Measurements from ENCODE around the gene KCNMA1.

Gene KCNMA1

DNA sequence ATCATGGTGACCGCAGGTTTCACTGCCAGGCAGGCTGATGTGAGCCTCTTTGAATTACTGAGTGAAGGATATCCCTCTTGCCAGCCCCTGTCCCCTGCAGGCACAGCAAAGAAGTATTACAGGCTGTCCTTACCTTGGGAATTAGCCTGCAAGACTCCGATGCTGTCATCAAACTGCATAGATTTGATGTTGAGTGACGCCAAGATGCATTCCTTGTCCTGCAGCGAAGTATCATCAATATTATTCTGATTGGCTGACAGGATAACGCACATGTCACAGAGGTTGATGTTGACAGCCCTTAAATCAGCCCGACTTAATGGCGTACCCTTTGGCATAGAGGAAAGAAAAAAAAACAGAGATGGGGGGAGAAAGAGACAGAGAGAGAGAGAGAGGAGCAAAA is 693.0 kb downstream of the KCNMA1 start:
- no peak for DNase-seq

DNA sequence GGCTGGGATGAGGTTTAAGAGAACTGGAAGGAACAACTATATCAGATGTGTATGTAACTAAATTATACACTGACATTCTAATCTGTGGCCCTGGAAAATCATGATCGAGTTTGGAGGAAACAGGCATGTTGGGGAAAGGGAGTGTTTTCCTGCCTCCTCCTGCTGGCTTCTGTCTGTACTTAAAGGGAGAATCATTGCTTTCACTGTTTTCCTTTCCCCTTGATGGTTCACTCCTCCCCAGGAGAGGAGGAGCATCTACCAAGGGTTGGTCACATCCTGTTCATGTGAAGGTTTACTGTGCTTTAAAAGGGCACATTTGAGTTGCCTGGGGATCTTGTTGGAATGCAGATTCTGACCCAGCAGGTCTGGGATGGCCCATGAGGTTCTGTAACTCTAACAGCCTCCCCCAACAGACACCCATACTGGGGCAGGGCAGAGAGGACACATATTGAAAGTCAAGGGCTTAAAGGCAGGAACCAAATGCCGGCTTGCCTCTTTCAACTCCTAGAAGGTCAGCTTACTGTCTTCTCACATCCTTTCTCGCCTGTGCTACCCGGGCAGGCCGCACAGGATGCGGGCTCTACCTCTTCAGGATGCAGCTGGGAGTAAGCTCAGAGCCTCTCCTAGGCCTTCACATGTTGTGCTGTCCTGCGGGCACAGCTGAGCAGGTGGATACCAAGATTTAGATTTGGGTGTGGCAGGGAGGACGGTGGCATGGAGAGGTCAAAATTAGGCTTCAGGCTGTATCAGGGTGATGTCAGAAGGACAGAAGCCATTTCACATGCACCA is 694.8 kb downstream of the KCNMA1 start:
- DNase-seq = peak; percentile 1

DNA sequence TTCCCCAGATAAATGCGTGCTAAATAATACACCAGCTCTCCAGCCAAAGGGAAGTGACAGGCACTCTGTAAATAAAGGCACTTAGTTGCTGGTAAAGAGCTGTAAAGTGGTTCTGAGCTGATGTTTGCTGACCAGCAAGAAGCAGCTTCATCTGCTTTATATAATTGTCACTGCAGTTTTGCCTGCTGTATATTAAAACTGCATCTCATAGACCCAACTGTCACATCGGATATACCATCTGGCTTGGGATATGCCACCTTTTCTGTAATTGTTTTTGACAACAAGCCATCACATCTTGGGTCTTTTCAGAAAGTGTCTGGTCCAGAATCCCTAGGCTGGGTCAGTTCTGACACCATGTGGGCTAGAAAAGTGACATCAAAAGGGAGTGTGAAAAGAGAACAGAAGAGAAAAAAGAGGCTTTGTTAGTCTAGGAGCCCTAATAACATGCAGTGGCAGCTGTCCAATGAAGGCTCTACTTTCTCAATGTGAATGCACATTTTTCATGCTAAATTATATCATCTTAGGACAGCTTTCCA is 697.6 kb downstream of the KCNMA1 start:
- DNase-seq = peak; percentile 29

DNA sequence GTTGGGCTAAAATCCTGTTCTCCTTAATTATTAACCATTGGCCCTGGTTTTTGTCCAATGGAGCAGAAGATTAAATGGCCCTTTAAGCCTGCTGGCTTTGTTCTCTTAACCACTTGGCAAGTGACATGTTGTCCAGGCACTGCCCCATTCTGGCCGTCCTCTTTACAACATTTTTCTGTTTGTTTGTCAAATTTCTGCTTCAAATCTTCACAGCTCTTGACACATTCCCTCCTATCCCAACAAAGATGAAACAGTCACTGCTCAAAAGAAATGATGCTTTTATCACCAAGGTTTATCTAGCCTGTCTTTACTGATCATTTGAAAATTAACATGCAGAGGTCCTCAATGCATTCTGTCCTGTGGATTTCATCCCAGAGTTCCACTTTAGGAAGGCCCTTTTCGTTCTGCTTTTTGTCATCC is 700.4 kb downstream of the KCNMA1 start:
- no peak for DNase-seq

DNA sequence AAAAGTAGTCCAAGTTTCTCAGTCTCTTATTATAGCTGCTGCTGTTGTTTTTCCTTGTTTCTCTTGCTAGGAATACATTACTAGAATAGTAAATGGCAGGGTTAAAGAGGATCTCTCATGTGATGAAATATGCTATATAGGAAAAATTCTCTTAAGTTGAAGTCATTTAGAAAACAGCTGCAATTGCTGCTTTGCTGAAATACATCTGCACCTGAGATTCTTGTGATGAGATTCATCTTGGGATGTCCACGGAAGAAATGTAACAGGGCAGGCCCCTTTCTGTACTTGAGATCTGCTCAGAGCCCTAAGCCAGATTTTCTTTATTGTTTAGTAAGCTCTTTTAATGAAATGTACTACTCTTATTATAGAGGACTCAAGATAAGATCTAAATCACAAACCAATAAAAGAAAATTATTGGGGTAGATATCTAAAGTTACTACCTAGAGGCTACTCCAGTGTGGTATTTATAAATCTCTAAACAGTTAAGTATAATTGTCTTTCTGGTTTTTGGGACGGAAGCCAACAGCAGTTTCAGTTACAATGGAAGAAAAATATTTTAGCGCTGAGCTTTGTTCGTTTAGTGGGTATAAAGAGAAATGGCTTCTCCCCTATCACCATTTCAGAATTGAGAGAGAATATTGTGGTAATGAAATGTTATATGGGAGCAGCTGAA is 701.5 kb downstream of the KCNMA1 start:
- DNase-seq = no peak

DNA sequence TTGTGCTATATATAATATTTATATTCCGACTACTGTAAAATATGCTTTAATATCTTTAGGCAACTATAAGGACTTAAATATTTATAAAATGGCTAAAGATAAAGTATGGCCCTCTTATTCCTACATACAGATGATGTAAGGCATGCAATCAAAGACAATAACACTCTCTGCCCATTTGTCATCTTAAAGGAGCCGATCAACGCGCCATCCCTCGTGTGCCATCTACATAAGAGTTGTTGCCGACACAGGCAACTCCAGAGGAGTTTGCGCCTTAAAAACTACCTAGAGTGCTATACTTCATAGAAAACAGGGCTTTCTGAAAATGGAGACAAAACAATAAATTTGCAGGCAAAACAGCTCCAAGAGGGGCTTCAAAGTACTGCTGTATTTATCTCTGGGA is 709.0 kb downstream of the KCNMA1 start:
- DNase-seq = no peak

DNA sequence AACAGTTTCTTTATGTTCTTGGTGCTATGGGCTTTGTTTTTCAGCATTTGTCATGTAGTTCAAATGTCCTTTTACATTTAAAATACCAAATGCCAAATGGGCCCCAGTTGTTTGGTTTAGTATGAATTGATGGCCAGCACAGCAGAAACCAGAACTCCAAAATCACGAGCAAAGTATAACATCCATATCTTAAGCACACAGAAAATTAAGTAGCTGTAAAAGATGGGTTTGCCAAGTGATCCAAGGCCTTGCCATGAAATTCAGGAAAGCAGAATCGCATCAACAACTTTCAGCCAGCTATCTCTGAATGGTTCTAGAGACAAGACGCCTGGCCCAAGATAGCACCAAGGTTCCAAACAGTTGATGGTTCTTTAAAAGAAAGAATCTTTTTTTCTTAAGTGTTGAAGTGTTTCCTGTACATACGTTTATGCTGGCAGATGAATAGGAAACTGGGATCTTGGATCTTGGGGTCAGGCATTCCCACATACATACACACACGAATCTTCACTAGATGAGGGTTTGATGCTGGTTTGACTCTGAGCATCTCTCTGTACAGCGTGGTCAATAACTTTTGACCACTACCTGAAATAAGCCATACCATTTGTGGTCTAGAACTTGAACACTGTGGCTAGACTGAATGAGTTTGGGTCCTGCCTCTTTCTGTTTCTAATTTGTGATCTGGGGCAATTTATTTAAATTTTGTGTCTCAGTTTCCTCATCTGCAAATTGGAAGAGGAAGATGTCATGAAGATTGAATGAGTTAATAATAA is 711.8 kb downstream of the KCNMA1 start:
- no peak for DNase-seq

DNA sequence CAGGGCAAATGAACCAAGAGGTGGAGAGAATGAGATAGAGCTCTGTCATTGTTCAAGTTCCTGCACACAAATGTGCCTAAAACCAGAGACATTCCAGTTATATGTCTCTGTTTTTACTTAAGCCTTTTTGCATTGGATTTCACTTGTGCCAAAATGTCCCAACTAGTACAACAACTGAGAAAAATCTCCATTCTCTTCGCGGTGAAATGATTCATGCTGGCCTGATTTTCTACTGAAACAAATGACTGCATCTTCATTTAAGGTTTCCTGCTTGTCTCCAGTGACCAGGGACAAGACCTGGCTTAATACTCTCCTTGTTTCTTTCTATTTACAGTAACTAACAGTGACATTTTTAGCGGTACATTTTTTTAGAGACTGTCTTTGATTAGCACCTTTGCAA is 714.9 kb downstream of the KCNMA1 start:
- DNase-seq = no peak

DNA sequence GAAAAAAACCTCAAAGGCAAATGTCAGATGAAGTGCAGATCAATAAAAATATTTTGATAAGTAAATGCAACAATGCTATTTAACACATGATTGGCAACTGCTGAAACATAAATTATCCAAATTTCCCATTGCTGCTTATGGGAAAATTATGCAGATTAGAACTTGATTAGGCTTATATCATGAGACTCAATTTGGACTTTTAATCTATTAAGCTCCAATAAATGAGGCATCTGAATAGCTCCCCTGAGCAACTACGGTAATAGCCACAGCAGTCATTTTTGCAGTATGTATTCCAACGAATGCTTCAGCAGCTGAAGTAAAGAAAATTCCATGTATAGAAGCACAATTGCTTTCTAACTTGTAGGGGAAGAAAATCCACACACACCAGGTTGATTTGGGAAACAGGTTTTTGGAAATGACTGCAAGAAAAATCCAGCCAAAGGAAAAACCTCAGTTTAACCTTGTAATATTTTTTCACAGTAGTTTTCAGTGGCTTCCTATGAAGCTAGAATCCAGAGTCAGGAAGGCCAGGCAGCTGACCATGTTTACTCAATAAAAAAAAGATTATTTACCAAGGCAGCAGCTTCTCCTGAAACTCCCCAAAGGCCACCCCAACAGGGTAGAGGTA is 716.1 kb downstream of the KCNMA1 start:
- DNase-seq = no peak

DNA sequence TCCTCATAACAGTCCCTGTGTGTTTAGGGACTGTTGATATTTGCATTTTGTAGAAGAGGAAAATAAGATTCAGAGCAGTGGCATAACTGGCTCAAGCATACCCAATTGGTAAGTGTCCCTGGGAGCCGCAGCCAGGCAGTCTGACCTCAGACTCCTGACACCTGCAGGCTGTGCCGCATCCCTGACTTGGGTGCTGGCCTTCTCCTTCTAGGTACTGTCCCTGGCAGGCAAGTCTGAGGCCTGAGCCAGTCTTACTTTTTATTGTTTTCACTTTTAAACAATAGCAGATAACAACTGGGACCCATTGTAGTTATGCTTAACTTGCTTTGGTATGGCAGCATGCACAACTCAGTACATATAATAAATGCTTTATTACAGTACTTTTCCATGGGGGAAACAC is 717.0 kb downstream of the KCNMA1 start:
- DNase-seq = no peak

DNA sequence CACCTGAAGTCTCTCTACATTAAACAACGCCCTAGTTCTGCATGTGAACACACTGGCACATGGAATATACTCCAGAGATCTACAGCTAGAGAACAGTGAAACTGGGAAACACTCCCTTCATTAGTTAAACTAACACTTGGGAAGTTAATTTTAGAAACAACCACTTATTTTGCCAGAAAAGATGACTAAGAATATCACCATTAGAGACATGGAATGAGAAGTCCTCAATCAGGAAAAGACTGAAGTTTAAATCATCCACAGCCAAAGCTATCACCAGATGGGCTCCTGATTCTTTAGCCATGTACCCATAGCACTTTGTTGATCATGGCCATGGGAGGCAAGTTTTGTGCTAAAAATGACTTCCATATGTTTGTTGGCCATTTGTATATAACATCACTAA is 719.5 kb downstream of the KCNMA1 start:
- no peak for DNase-seq

DNA sequence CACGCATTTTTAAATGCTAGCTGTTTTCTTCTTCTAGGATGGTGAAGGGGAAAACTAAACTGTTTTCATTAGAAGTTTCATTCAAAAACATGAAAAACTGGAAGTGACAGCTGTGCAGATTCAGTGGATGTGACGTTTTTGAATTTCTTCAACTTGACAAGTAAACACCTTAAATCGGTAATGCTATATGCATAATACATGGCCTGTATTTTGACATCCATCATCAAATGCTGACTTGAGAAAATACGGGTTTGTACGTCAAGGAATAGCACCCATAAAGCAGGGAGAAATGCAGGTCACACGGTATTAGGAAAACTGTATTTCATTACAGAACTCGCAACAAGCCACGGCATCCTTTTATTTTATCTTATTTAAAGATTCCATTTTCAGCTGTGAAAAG is 720.5 kb downstream of the KCNMA1 start:
- no peak for DNase-seq

DNA sequence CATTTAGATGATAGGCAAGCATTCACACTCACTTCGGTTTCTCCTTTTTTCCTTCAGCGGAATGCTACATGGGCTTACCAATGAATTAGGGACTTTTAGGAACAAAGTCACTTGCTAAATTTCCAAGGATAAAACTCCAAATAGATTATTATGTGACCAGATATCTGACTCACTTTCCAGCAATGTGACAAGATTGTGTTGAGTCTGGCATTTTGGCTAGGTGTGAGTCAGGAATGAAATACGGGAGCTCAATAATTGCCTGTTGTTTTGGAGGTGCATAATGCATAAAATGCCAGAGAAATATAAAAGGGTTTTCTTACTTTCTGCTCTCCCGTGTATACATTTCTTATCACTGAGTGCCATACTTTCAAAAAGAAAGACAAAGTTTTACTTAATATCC is 721.1 kb downstream of the KCNMA1 start:
- no peak for DNase-seq

DNA sequence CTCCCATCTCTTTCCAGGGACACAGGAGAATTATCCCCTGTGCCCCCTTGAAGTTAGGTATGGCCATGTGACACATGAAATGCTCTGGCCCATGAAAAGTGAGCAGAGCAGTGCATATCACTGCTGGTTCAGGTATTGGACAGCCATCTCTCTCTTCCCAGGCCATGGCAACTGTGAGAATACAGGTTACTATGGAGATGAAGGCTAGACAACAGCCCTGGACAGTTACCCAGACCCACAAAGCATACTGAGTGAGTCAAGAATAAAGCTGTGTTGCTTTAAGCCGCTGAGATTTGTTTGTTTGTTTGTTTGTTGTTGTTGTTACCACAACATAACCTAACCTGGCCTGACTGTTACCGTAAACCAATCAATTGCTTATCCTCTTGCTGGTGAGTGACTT is 722.3 kb downstream of the KCNMA1 start:
- no peak for DNase-seq

DNA sequence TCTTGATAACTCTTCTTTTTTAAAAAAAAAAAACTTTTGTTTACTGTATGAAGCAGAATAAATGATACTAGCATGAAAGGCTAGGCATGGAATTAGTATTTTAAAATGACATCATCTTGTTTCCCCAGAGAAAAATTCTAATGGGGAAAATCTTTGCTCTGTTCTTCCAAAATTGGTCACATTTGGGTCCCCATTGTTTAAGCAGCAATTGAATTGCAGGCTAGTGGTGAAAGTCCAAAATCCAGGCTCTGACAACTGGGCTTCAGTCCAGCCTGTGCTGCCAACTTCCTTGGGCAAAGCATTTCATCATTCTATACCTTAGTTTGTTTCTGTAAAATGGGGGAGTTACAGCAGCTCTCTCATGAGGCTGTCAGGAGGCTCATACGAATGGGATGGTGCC is 726.4 kb downstream of the KCNMA1 start:
- no peak for DNase-seq

DNA sequence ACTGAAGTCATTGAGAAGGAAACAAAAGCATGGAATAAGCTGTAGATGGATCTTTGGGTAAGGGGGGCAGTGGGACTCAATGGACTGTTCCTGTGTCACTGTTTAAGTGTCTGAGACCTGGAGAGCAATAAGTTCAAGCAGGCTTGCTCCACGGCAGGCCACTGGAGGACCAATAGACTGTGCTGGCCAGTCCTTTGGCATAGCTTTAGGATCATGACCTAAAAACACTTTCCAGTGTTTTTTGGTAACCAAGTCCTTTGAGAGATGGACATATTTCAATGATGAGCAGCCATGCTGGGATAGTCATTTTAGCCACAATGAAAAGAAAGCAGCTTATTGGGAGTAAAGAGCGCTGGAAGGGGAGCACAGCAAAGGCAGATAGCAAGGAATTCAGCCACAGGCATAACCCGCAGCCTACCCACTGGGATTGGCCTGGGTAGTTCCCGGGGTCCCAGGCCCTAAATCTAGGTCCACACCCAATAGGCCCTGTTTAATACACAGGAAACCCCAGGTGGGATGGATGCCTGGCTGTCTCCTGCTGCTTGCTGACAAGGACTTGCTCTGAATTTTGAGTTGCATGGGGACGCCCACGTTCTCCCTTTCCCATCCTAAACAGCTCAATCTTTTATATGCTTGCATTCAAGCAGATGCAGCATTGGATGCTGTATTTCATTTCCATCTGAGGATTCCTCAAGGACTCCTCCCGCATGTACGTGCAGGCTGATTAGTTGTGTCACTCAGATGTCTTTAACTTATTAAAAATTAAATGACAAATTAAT is 727.2 kb downstream of the KCNMA1 start:
- no peak for DNase-seq

DNA sequence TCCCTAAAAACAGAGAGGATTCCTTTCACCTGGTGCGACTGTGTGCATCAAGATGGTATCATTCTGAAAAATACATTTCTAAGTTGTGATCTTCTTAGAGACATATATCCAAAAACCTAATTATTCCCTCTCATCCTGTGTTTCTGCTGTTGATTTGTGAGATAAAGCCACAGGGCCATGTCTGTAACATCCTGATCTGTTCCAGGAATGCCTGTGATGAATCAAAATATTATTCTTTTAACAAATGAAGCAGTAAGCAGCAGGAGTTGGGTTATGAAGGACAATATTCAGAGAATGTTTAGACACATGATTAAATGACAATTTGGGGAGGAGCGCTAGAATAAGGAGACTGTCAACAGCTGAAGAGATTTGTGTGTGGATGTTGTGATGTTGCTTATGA is 731.4 kb downstream of the KCNMA1 start:
- DNase-seq = no peak

DNA sequence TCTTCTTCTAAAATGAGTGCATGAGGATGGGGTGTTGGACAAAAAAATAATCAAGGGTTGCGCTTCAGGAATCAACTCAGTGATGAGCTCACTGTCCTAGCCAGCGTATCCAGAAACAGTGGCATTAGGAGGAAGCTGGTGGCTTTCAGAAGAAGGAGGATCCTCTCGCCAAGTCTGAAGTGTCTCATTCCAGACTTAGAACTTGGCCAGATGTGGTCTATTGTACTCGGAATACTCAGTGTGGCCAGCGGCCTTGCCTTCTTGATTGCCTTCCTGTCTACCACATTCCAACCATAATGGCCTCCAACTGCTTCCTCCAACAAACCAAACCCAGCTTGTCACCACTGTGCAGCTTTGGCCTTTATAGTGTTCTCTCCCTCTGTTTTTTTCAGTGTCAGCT is 732.4 kb downstream of the KCNMA1 start:
- no peak for DNase-seq

DNA sequence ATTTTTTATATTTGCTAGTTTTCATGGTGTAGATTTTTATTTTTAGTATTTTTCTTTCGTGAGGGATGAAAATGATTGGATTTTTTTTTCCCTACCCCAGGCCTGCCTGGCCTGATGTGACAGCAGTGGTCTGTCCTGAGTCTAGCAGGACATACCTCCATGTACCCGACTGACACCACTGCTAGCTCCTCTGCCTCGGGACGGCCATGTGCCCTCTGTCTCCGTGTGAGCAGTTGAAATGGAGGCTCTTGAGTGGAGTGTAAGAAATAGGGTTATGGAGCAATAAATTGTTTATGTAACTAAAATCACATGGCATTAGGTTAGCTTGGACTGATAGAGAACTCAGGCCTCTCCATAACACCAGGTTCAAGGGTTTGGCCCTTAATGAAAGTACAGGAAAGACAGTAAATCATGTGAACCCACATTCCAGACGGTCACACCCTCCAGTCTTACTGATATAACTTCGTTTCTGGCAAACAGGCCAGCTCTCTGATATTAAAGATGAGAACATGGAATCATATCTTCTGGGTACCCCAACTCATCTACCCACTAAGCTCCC is 734.1 kb downstream of the KCNMA1 start:
- no peak for DNase-seq

DNA sequence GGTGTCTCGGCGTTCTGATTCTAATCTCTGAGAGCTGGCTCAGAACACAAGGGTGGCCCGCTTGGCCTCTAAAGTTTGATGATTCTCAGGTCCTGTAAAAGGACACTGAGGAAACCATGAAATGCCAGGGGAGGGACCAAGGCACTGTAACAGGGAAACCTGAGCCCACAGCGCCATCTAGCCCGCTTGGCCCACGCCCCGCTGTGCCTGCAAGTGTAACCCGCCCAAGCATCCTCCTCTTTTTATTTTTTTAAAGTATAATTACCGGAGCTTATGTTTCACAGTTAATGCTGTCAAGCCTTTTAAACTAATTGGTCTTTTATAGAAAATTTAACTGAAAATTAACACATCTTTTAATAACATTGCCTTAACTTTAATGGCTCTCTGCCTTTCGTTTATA is 734.7 kb downstream of the KCNMA1 start:
- DNase-seq = no peak

DNA sequence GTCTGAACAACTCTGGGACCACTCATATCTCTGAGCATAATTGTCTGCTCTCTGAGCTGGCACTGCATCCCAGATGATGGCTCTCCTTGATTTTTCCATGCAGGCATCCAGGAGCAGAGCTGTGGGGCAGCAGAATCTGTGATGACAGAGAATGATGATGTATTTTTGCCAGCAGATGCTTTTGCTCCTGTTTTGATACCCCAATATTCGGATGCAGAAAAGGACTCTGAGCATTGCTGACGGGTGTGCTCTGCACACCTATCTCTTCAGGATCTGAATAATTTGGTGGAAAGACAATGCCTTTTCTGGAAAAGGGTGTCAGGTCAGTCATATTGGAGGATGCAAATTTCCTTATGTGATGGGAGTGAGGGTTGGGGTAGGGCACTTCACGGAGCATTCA is 735.9 kb downstream of the KCNMA1 start:
- no peak for DNase-seq

DNA sequence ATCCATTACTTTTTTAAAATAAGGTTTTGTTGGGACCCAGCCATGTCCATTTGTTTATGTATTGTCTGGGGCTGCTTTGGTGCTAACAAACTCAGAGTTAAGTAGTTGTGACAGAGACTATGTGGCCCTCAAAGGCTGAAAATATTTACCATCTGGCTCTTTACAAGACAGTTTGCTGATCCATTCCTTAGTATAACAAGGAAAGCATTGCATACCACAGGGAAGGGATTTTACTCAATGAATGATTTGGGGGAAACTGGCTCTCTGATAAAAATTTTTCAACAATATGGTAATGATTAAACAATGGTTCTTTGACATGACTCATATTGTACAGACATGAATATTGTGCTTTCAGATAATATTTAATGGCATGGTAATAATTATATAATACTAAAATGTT is 738.1 kb downstream of the KCNMA1 start:
- no peak for DNase-seq
